ENCODE data around the gene NEMP2. TPM values are rescaled to one million over a fixed set of nuclear protein-coding genes. Genes with fewer than 3 reads are reported as not detected.

NEMP2 gene
- total RNA-seq, 1 donor from 2014 or later, result 8.3 TPM

GRCh38 chr2:190547886-190548285, 13.4 kb upstream of the NEMP2 start:
- Mint-ChIP-seq H3K36me3 (ENCODE audit: low read depth, unreplicated experiment) (no peaks in the 10 kb centered on the region), H3K4me1 (ENCODE audit: unreplicated experiment) (no peaks in the 10 kb centered on the region), H3K4me3 (ENCODE audit: unreplicated experiment) (no peak overlapping the region), H3K27me3 (ENCODE audit: unreplicated experiment) (no peaks in the 10 kb centered on the region), H3K27ac (ENCODE audit: unreplicated experiment) (no peak overlapping the region), H3K9me3 (ENCODE audit: unreplicated experiment) (no peaks in the 10 kb centered on the region)
- DNase-seq (ENCODE audit: low spot score), result no peak
- TF ChIP-seq, protein P1, sequence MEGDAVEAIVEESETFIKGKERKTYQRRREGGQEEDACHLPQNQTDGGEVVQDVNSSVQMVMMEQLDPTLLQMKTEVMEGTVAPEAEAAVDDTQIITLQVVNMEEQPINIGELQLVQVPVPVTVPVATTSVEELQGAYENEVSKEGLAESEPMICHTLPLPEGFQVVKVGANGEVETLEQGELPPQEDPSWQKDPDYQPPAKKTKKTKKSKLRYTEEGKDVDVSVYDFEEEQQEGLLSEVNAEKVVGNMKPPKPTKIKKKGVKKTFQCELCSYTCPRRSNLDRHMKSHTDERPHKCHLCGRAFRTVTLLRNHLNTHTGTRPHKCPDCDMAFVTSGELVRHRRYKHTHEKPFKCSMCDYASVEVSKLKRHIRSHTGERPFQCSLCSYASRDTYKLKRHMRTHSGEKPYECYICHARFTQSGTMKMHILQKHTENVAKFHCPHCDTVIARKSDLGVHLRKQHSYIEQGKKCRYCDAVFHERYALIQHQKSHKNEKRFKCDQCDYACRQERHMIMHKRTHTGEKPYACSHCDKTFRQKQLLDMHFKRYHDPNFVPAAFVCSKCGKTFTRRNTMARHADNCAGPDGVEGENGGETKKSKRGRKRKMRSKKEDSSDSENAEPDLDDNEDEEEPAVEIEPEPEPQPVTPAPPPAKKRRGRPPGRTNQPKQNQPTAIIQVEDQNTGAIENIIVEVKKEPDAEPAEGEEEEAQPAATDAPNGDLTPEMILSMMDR (IDR thresholded peaks at IDR 0.05; ENCODE audit: unreplicated experiment), result no peak

GRCh38 chr2:190546734-190547133, 12.2 kb upstream of the NEMP2 start:
- Mint-ChIP-seq H3K27ac (ENCODE audit: unreplicated experiment) (no peak overlapping the region), H3K27me3 (ENCODE audit: unreplicated experiment) (no peaks in the 10 kb centered on the region), H3K4me1 (ENCODE audit: unreplicated experiment) (no peaks in the 10 kb centered on the region), H3K4me3 (ENCODE audit: unreplicated experiment) (no peak overlapping the region), H3K9me3 (ENCODE audit: unreplicated experiment) (no peaks in the 10 kb centered on the region), H3K36me3 (ENCODE audit: low read depth, unreplicated experiment) (no peaks in the 10 kb centered on the region)
- TF ChIP-seq, protein P1 (IDR thresholded peaks at IDR 0.05; ENCODE audit: unreplicated experiment), result no peak
- no peak for DNase-seq (ENCODE audit: low spot score)

DNA sequence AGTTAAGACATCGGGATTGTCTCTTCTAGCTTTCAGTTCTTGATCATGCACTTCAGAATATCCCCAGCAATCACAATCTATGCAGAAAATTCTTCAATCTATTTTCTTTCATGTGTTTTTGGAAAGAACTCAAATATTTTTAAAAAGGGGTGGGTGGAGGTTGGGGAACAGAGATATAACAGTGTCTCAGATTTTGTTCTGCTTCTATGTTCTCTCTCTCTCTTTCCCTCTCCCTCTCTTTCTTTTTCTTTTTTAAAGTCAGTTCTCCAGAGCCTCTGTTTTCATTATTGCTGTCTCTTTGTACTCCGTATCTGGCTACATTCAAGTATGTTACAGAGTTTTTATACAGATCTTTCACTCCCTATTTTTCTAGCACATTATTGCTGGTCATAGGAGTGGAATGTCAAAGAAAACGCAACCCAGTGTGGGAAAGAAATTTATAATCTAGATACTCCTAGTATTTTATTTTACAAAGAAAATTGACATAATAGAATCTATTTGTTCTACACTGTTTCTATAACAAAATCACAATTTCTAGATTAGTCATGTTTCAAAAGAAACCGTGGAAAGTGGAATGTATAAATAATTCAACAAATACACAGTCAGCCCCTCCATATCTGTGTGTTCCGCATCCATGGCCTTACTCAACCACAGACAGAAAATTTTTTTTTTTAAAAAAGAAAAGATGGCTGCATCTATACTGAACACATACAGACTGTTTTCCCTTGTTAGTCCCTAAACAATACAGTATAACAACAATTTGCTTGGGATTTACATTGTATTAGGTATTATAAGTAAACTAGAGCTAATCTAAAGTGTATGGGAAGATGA, 11.2 kb upstream of the NEMP2 start:
- no peak for DNase-seq (ENCODE audit: low spot score)
- TF ChIP-seq, protein P1 (IDR thresholded peaks at IDR 0.05; ENCODE audit: unreplicated experiment), result no peak
- Mint-ChIP-seq H3K27me3 (ENCODE audit: unreplicated experiment) (no peaks in the 10 kb centered on the region), H3K4me3 (ENCODE audit: unreplicated experiment) (no peak overlapping the region), H3K4me1 (ENCODE audit: unreplicated experiment) (no peaks in the 10 kb centered on the region), H3K9me3 (ENCODE audit: unreplicated experiment) (no peaks in the 10 kb centered on the region), H3K36me3 (ENCODE audit: low read depth, unreplicated experiment) (no peaks in the 10 kb centered on the region), H3K27ac (ENCODE audit: unreplicated experiment) (no peak overlapping the region)

- no peak overlapping the region for H3K27ac Mint-ChIP-seq (ENCODE audit: unreplicated experiment)
These were observed 10.6 kb upstream of the NEMP2 start for GRCh38 chr2:190545093-190545492.

DNA sequence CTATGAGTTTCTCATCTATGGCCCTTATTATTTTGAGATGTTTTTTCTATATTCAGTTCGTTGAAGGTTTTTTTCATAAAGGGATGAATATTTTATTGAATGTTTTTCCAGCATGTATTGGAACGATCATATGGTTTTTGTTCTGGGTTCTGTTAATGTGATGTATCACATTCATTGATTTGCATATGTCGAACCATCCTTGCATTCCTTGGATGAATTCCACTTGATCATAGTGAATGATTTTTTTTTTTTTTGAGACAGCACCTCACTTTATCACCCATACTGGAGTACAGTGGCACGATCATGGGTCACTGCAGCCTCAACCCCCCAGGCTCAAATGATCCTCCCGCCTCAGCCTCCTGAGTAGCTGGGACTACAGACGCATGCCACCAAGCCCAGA, 5.5 kb upstream of the NEMP2 start:
- Mint-ChIP-seq H3K36me3 (ENCODE audit: low read depth, unreplicated experiment) (no peaks in the 10 kb centered on the region), H3K27ac (ENCODE audit: unreplicated experiment) (no peak overlapping the region), H3K27me3 (ENCODE audit: unreplicated experiment) (no peaks in the 10 kb centered on the region), H3K4me3 (ENCODE audit: unreplicated experiment) (no peak overlapping the region), H3K9me3 (ENCODE audit: unreplicated experiment) (no peaks in the 10 kb centered on the region), H3K4me1 (ENCODE audit: unreplicated experiment) (peaks cover 15% of the 10 kb centered on the region)
- DNase-seq (ENCODE audit: low spot score), result no peak
- TF ChIP-seq, protein P1 (IDR thresholded peaks at IDR 0.05; ENCODE audit: unreplicated experiment), result no peak

More at GRCh38 chr2:190545093-190545492, 10.6 kb upstream of the NEMP2 start:
- no peak overlapping the region for H3K4me3 Mint-ChIP-seq (ENCODE audit: unreplicated experiment)
- TF ChIP-seq, protein P1 (IDR thresholded peaks at IDR 0.05; ENCODE audit: unreplicated experiment), result no peak
- H3K9me3 Mint-ChIP-seq (ENCODE audit: unreplicated experiment), result no peaks in the 10 kb centered on the region
- H3K27me3 Mint-ChIP-seq (ENCODE audit: unreplicated experiment), result no peaks in the 10 kb centered on the region
- DNase-seq (ENCODE audit: low spot score), result no peak
- H3K4me1 Mint-ChIP-seq (ENCODE audit: unreplicated experiment), result no peaks in the 10 kb centered on the region
- no peaks in the 10 kb centered on the region for H3K36me3 Mint-ChIP-seq (ENCODE audit: low read depth, unreplicated experiment)

Data from endothelial cell (in vitro differentiated cells).